ENCODE results near the gene KCTD5. TPM values are rescaled to one million over a fixed set of nuclear protein-coding genes. Genes with fewer than 3 reads are reported as not detected.
"Not testable (repeated sequence)": the region's sequence is repeated elsewhere in the genome, so short reads cannot be mapped to it uniquely, and the experiment has no call there.

The KCTD5 gene
- total RNA-seq, 2 experiments from 2014 or later, result 24.0 to 26.2 TPM

- no peaks in the 10 kb centered on the region for H3K36me3 Mint-ChIP-seq (ENCODE audit: low read depth)
- CTCF ChIA-PET, result interaction anchor here (0.6 kb wide), 1 partner anchor 436 kb away, joined by 3 read pairs; no protein-coding TSS in a partner anchor
- intact Hi-C loops (cut with DNase I, micrococcal nuclease), result no loop called here
- H3K27ac Mint-ChIP-seq, result no peak overlapping the region
- ATAC-seq (no peak), DNase-seq (no peak)
- H3K27me3 Mint-ChIP-seq, result no peaks in the 10 kb centered on the region
- H3K9me3 Mint-ChIP-seq (ENCODE audit: low read depth), result no peaks in the 10 kb centered on the region
- H3K4me1 Mint-ChIP-seq, result peaks cover 23% of the 10 kb centered on the region
- no peak overlapping the region for H3K4me3 Mint-ChIP-seq
- POLR2A ChIA-PET, result no interaction called here
Measured at GRCh38 chr16:2689968-2690801, 7.9 kb downstream of the KCTD5 start.

GRCh38 chr16:2690852-2691251 lies 8.5 kb downstream of the KCTD5 start:
- no peak overlapping the region for H3K4me3 Mint-ChIP-seq
- ATAC-seq (no peak), DNase-seq (no peak)
- ChIA-PET CTCF (no interaction called here), POLR2A (no interaction called here)
- intact Hi-C loops (cut with DNase I, micrococcal nuclease), result no loop called here
- H3K27ac Mint-ChIP-seq, result no peak overlapping the region
- H3K36me3 Mint-ChIP-seq (ENCODE audit: low read depth), result no peaks in the 10 kb centered on the region
- no peaks in the 10 kb centered on the region for H3K9me3 Mint-ChIP-seq (ENCODE audit: low read depth)
- peaks cover 21% of the 10 kb centered on the region for H3K4me1 Mint-ChIP-seq
- no peaks in the 10 kb centered on the region for H3K27me3 Mint-ChIP-seq

- ATAC-seq, result no peak
- no peaks in the 10 kb centered on the region for H3K9me3 Mint-ChIP-seq (ENCODE audit: low read depth)
- ChIA-PET CTCF (no interaction called here), POLR2A (interaction anchor here (1.0 kb wide), 1 partner anchor 9 kb away, joined by 4 read pairs; the partner anchor contains the start of gene KCTD5)
- H3K36me3 Mint-ChIP-seq (ENCODE audit: low read depth), result peaks cover 1% of the 10 kb centered on the region
- H3K4me1 Mint-ChIP-seq, result peaks cover 20% of the 10 kb centered on the region
- no peak overlapping the region for H3K4me3 Mint-ChIP-seq
- intact Hi-C loops (cut with DNase I, micrococcal nuclease), result no loop called here
- no peaks in the 10 kb centered on the region for H3K27me3 Mint-ChIP-seq
- H3K27ac Mint-ChIP-seq, result no peak overlapping the region
- DNase-seq, result no peak
Measured at GRCh38 chr16:2691491-2692248, 9.3 kb downstream of the KCTD5 start.

- ATAC-seq (no peak), DNase-seq (no peak)
- peaks cover 12% of the 10 kb centered on the region for H3K4me1 Mint-ChIP-seq
- H3K4me3 Mint-ChIP-seq, result no peak overlapping the region
- POLR2A ChIA-PET, result interaction anchor here (1.0 kb wide), 1 partner anchor 10 kb away, joined by 4 read pairs; the partner anchor contains the start of gene KCTD5
- H3K36me3 Mint-ChIP-seq (ENCODE audit: low read depth), result peaks cover 5% of the 10 kb centered on the region
- no peak overlapping the region for H3K27ac Mint-ChIP-seq
- CTCF ChIA-PET, result no interaction called here
- H3K27me3 Mint-ChIP-seq, result no peaks in the 10 kb centered on the region
- no peaks in the 10 kb centered on the region for H3K9me3 Mint-ChIP-seq (ENCODE audit: low read depth)
- intact Hi-C loops (cut with DNase I, micrococcal nuclease), result no loop called here
Measured at GRCh38 chr16:2692251-2692947, 10.1 kb downstream of the KCTD5 start.

GRCh38 chr16:2692948-2693651 lies 10.8 kb downstream of the KCTD5 start:
- DNase-seq (no peak), ATAC-seq (no peak)
- CTCF ChIA-PET, result no interaction called here
- POLR2A ChIA-PET, result no interaction called here
- Mint-ChIP-seq H3K4me3 (no peak overlapping the region), H3K27me3 (no peaks in the 10 kb centered on the region), H3K27ac (no peak overlapping the region), H3K4me1 (peaks cover 7% of the 10 kb centered on the region), H3K36me3 (ENCODE audit: low read depth) (peaks cover 7% of the 10 kb centered on the region), H3K9me3 (ENCODE audit: low read depth) (no peaks in the 10 kb centered on the region)
- intact Hi-C loops (cut with DNase I, micrococcal nuclease), result no loop called here

GRCh38 chr16:2696601-2697250 lies 14.4 kb downstream of the KCTD5 start:
- POLR2A ChIA-PET, result interaction anchor here (0.7 kb wide), 1 partner anchor 104 kb away, joined by 3 read pairs; no protein-coding TSS in a partner anchor
- H3K9me3 Mint-ChIP-seq (ENCODE audit: low read depth); ATAC-seq; H3K4me1 Mint-ChIP-seq; DNase-seq; H3K27ac Mint-ChIP-seq; CTCF ChIA-PET; H3K27me3 Mint-ChIP-seq; intact Hi-C loops (cut with DNase I, micrococcal nuclease); H3K4me3 Mint-ChIP-seq: not testable (repeated sequence)
- peaks cover 12% of the 10 kb centered on the region for H3K36me3 Mint-ChIP-seq (ENCODE audit: low read depth)

GRCh38 chr16:2697401-2697948 lies 15.2 kb downstream of the KCTD5 start:
- no peaks in the 10 kb centered on the region for H3K4me1 Mint-ChIP-seq
- POLR2A ChIA-PET, result interaction anchor here (0.7 kb wide), 1 partner anchor 103 kb away, joined by 3 read pairs; no protein-coding TSS in a partner anchor

GRCh38 chr16:2698103-2698870 lies 16.0 kb downstream of the KCTD5 start:
- no peak overlapping the region for H3K27ac Mint-ChIP-seq
- no peaks in the 10 kb centered on the region for H3K27me3 Mint-ChIP-seq
- DNase-seq (no peak), ATAC-seq (no peak)
- no peak overlapping the region for H3K4me3 Mint-ChIP-seq
- ChIA-PET CTCF (no interaction called here), POLR2A (interaction anchor here (0.6 kb wide), 1 partner anchor 342 kb away, joined by 6 read pairs; no protein-coding TSS in a partner anchor)
- no peaks in the 10 kb centered on the region for H3K4me1 Mint-ChIP-seq
- no peaks in the 10 kb centered on the region for H3K9me3 Mint-ChIP-seq (ENCODE audit: low read depth)
- H3K36me3 Mint-ChIP-seq (ENCODE audit: low read depth), result peaks cover 12% of the 10 kb centered on the region
- intact Hi-C loops (cut with DNase I, micrococcal nuclease), result no loop called here

More at GRCh38 chr16:2697401-2697948, 15.2 kb downstream of the KCTD5 start:
- intact Hi-C loops (cut with DNase I, micrococcal nuclease), result no loop called here
- ATAC-seq, result no peak
- CTCF ChIA-PET, result no interaction called here
- peaks cover 12% of the 10 kb centered on the region for H3K36me3 Mint-ChIP-seq (ENCODE audit: low read depth)
- H3K4me3 Mint-ChIP-seq, result no peak overlapping the region
- H3K9me3 Mint-ChIP-seq (ENCODE audit: low read depth), result no peaks in the 10 kb centered on the region
- no peaks in the 10 kb centered on the region for H3K27me3 Mint-ChIP-seq
- no peak for DNase-seq
- H3K27ac Mint-ChIP-seq, result no peak overlapping the region

- Mint-ChIP-seq H3K27me3 (no peaks in the 10 kb centered on the region), H3K4me1 (no peaks in the 10 kb centered on the region), H3K27ac (no peak overlapping the region), H3K4me3 (no peak overlapping the region), H3K9me3 (ENCODE audit: low read depth) (no peaks in the 10 kb centered on the region), H3K36me3 (ENCODE audit: low read depth) (peaks cover 12% of the 10 kb centered on the region)
- ChIA-PET CTCF (interaction anchor here (0.6 to 0.8 kb wide), 2 partner anchors 184 to 277 kb away, joined by 3 read pairs; partner anchors contain the start of gene FLYWCH2), POLR2A (interaction anchor here (0.7 kb wide), 1 partner anchor 11 kb away, joined by 3 read pairs; no protein-coding TSS in a partner anchor)
- intact Hi-C loops (cut with DNase I, micrococcal nuclease), result no loop called here
- ATAC-seq (no peak), DNase-seq (no peak)
Measured at GRCh38 chr16:2698965-2699750, 16.8 kb downstream of the KCTD5 start.

All from activated CD4-positive, alpha-beta T cell treated with anti-CD3 and anti-CD28 coated beads for 36 hours (primary cell).